ENCODE measurements around the gene KDM2A.

- TF ChIP-seq FOSL1 (IDR thresholded peaks at IDR 0.05; ENCODE audit: low read depth) (no peak), POLR2AphosphoS5 (IDR thresholded peaks at IDR 0.05; ENCODE audit: low read depth, low read length) (no peak), YY1 (IDR thresholded peaks at IDR 0.05; ENCODE audit: extremely low read depth, insufficient replicate concordance, low read depth, low read length) (no peak), EZH2phosphoT487 (IDR thresholded peaks at IDR 0.05; ENCODE audit: borderline replicate concordance) (no peak), CTCF (IDR thresholded peaks at IDR 0.05 in 2 of 3, conservative IDR thresholded peaks at IDR 0.05 in 1 of 3; ENCODE audit: borderline replicate concordance in 1 of 3, insufficient read depth in 1 of 3, low read depth in 2 of 3, low read length in 2 of 3) (no peak)
Observed at GRCh38 chr11:67098799-67099429, 20.1 kb upstream of the KDM2A start.

Data from HCT116 (cell line).